Activated CD8-positive, alpha-beta memory T cell treated with anti-CD3 and anti-CD28 coated beads for 24 hours (primary cell): ENCODE results near the gene HOXD11.

Source experiments
- DNase-seq: peaks from one replicate; pipeline ENCODE4 v3.0.0-alpha.2; 2020

HOXD11 gene

DNA sequence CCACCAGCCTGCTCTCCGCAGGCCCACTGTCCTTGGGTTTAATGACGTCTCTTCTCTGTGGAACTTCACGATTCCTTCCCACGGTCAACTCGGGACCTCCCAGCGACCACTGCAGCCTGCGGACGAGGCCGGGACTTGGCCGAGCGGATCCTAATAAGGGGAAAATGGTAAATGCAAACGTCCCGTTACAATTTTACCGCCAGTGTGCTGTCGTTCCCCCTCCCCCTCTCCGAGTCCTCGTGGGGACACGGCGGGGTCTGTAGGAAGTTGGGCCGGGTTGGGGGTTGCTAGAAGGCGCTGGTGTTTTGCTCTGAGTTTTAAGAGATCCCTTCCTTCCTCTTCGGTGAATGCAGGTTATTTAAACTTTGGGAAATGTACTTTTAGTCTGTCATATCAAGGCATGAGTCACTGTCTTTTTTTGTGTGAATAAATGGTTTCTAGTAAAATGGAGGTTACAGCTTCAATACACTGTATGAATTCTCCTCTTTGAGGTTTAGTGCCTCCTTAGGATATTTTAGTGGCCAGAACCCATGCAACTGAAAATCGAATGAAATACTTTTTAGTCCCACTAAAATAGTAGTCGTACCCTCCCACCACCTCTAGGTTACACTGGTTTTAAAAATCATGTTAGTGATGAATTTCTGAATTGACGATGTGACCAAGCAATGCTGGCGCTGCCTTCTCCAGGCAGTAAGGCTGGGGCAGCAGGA is 2.3 kb downstream of the HOXD11 start:
- DNase-seq = no peak

DNA sequence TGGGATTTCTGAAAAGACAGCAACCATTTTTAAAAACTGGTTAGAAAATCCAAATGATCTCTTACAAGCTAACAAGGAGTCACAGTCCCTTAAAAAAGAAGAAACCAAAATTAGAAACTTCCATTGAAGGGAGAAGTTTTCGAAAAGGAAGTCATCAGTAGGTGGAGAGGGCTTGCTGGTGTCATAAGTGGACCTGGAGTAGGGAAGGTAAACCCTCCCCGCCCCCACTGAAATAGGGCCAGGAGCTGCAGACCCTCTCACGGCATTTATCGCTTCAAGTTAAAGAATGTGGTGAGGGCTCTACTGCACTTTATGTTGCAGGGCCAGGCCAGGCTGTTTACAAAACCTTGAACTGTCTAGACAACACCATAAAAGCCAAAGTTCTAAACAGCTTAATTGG is 2.9 kb downstream of the HOXD11 start:
- no peak for DNase-seq

DNA sequence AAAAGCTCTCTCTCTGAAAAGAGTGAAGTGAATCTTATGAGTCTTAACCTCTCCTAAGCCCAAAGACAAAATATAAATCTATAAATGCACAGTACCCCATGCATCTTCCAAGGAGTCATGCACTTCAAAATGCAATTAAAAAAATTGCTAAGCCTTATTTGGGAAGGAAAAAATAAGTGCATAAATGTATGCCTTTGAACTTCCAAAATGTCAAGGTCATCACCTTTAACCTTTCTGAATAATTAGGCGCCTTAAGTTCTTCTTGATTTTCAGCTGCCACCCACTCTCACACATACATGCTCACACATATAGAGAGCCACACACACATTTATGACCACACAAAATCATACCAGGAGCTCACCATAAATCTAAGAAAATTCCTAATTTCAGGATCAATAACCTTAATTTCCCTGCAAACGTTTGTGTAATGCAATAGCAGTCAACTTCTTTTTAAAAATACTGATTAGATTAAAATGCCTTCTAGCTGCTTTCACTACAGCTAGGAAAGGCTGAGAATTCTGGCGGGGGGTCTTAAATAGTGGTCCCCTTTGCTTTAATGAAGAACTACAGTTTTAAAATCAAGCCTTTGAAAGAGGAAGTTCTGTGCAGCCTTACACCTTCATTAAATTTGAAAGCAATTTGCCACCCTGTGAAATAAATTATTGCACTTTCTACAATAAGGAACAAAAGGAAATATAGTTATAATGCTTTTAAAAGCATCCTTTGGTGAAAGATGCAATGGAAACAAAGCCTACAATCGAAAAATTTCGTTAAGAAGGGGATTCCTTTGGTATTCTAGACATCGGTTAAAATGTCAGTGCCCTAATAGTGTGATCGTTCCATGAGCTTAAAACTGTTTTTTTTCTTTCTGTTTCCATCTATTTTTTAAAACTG is 3.6 kb downstream of the HOXD11 start:
- DNase-seq = no peak

DNA sequence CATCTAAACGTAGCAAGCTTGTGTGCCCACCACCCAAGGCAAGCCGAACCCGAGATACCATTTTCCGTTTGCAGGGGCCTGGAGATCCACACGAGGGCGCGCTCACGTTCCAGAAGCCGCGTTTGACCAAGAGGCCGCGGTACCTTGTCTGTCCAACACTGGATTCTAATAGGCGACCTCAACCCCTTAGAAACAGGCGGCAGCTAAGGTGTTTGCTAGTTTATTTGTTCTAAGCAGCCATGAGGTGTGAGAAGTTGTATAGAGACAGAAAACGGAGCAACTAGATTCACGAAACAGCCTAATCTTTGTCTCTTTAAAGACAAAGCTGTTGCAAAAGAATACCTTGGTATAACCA is 4.2 kb downstream of the HOXD11 start:
- DNase-seq = no peak

DNA sequence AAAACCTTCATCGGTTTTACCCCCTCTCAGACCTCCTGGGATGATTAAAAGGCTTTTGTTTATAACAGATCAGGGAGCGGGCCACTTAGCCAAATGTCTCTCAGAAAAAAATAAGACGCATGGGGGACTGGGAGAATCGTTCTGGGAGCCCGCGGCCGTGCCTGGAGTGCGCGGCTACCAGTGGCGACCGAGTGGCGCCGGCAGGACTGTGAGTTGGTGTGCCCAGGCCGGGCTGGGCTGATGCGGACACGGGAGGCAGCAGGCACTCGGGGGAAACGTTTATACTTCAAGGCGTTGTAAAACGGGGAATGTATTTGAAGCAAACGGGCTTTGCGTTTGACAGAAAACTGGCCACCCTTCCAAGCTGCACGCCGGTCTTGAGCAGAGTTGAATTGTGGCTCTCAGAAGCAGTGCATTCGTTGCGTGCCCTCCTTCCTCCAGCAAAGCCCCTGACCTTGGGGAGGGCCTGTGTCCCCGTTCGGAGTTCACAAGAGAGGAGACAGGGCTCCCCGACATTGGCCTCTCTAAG is 4.8 kb downstream of the HOXD11 start:
- DNase-seq = no peak

DNA sequence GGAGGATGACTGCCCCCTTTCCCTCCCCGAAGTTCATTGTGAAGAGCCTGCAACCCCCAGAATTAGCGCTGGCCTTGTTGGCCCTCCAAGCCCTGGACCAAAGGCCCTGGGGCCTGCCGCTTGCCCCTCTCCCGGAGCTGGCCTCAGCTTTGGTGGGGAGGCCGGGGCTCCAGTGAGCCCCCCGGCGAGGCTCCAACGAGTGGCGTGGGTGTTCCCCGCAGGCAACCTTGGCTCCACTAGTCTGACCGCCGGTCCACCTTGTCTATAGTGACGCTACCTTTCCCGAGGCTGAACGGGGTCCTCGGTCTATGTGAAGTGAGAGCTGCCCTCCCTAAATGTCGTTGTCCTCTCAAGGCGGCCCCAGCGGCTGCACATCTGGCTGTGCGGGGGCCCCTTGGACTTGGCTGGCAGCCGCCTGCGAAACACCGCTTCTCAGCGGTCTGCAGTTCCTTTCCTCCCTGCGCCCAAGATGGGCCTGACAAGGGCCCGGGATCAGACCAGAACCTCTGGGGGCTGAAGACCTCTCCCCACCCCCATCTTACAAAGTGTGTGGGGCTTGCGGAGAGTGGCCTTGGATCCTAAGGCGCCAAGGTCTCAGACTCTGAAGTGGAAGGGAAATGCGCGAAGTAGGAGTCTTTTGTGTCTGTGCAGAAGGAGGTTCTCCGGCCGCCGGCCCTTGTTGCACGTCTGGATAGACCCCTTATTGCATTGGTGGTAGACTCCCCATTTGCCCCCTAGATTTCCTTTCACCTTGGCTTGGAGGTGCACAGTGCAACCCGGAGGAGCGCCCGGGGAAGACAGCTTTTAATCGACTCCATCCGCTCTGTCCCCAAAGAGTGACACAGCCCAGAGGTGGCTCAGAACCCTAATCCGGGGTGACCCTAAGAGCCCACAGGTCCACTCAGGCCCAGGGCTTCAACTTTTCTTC is 5.6 kb downstream of the HOXD11 start:
- DNase-seq = no peak

DNA sequence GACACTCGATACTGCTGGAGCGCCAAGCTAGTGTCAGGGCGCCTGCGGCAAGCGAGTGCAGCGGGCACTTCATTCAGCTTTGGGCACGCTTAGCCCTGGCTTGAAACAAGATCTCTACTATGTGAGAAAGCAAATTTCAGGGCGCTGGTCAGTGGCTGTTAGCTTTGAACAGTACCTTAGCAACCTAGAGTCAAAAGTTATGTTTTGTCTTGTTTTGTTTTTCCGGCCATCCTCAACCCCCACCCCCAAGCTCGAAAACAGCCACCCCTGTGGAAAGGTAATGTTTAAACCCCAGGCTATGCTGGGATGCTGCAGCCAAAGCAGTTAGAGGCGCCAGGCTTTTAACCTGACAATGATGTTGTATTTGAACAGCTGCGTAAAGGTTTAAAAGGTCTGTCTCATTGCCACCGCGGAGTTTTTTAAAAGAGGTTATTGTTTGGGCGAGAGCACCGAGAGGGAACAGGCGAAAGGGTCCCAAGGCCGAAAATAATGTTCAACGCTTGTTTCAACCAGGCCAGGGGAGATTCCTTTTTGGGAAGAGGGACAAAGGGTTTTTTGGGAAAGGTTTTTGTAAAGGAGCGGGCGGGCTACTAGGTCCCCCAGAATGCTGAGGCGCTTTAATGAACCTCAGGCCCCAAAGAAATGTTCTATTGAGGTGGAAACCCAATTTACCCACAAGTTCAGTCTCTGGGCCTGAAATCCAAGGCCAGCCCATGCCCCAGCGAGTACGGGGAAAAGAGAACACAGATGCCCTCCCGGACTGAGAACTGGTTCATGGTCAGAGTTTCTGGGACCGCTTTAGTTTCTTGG is 7.2 kb downstream of the HOXD11 start:
- DNase-seq = no peak

DNA sequence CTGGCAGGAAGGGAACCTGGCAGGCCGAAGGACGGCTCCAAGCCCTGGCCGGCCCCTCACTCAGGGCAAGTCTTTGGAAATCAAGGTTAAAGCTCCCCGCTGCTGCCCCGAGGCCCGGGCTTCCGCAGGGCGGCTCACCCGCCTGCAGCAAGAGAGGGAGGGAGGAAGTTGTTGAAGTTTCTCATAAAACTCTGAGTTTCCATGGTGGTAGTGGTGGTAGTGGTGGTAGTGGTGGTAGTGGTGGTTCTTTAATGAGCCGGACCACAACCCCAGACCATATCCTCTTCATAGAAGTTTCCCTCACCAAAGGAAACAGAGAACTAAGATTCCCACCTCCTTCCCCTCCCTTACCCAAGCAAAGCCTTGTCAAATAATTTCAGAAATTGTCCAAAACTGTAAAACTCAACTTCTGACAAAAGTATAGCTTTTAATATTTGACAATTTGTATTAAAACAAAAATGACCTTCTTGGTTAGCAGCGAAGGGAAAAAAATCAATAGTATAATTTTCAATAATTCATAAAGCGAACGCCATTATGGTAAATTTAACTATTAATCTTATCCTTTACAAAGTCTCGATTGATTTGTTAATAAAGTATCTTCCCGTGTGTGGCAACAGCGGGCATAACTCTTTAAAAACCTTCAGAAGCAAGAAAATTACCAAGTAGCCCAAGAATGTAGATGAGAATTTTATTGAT is 8.0 kb downstream of the HOXD11 start:
- no peak for DNase-seq

DNA sequence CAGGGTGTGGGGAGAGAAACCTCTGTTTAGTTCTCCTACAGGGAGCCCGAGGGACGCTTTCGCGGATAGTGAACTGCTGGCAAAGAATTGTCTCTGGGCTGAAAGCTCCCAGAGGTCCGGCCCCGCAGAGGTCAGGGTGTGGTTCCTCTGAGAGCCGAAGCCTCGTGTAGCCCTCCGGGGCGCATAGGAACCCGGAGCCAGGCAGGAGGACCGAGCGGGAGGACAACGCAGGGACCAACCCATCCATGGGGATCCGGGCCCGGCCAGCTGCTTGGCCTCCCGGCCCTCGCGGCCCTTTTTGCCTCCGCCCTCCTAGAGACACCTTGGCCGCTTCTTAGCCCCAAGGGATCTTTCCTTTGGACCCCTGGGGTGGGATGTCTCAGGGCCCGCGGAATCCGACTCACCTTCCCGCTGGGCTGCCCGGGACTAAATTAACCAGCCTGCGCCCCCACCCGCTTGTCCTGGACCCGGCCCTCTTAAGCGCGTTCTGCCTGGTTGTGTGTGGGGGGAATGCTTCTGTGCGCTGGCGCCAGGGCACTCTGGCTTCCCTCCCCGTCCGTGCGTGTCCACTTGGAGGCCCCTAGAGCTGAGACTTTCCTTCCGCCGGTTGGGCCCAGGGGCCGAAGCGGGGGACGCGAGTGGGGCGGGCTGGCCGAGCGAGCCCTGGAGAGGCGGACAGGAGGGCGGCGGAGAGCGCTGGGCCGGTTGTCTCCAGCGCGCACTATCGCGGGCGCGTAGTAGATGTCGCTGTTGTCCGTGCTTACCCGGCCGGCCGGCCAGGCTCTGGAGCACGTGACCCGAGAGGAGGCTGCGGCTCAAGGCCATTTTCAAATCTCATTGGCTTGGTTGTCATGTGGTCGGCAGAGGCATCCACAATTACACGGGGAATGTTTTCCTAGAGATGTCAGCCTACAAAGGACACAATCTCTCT is 9.1 kb downstream of the HOXD11 start, which contains the start of gene HOXD10:
HOXD10 (plus strand) TSS at position 896 of the 931 bp plus-strand sequence. CDS start 56 bp downstream, outside the sequence.
- DNase-seq = no peak

DNA sequence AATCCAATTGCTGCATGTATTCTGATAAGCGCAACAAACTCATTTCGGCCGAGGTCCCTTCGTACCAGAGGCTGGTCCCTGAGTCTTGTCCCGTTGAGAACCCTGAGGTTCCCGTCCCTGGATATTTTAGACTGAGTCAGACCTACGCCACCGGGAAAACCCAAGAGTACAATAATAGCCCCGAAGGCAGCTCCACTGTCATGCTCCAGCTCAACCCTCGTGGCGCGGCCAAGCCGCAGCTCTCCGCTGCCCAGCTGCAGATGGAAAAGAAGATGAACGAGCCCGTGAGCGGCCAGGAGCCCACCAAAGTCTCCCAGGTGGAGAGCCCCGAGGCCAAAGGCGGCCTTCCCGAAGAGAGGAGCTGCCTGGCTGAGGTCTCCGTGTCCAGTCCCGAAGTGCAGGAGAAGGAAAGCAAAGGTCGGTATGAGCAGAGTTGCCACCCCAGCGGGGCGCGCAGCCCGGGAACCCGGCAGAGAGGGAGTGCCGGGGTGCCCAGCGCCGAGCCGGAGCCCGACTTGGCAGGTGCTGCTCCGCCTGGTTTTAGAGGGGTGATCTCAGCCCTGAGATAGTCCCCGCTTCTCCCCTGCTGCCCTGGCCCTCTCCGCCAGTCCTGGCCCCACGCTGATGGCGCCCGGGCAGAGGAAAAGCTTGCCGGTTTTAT is 10.2 kb downstream of the HOXD11 start:
- DNase-seq = peak; percentile 50

DNA sequence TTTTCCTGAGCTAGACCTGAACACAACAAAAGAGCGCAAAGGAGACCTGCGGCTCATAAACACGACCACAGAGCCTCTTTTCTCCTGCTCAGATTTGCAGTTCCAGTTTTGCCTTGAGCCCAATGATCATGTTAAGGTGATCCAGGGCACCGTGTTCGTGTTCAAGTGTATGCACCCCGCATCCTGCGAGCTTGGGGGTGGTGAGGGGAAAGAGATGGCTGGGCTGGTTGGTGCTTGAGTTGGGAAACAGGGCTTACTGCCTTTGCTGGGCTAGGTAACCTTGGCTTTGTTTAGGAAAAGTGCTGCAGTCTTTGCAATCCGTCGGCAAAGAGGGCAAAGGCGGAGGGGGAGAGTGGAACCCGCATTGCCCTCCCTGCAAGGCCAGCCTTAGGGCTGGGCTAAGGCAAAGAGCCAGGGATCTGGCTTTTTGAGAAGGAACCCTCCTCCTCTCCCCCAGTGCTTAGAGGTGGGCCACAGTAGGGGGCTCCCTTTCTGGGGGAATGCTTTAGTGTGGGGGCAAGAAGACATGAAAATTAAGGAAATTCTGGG is 10.8 kb downstream of the HOXD11 start:
- no peak for DNase-seq

DNA sequence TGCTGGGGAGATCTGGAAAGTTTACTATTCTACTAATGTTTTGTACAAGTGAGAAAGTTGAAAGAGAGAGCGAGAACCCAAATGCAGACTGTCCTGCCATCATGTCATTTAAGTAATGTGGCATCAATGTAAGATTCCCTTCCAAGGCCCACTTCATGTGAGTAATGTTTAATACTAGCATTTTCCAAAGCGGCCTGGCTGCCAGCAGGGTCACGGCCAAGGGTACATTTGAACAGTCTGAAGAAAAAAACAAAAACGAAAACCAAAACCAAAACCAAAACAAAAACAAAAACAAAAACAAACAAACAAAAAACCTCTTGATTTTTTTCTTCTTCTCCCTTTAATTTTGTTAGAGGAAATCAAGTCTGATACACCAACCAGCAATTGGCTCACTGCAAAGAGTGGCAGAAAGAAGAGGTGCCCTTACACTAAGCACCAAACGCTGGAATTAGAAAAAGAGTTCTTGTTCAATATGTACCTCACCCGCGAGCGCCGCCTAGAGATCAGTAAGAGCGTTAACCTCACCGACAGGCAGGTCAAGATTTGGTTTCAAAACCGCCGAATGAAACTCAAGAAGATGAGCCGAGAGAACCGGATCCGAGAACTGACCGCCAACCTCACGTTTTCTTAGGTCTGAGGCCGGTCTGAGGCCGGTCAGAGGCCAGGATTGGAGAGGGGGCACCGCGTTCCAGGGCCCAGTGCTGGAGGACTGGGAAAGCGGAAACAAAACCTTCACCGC is 11.7 kb downstream of the HOXD11 start:
- no peak for DNase-seq

DNA sequence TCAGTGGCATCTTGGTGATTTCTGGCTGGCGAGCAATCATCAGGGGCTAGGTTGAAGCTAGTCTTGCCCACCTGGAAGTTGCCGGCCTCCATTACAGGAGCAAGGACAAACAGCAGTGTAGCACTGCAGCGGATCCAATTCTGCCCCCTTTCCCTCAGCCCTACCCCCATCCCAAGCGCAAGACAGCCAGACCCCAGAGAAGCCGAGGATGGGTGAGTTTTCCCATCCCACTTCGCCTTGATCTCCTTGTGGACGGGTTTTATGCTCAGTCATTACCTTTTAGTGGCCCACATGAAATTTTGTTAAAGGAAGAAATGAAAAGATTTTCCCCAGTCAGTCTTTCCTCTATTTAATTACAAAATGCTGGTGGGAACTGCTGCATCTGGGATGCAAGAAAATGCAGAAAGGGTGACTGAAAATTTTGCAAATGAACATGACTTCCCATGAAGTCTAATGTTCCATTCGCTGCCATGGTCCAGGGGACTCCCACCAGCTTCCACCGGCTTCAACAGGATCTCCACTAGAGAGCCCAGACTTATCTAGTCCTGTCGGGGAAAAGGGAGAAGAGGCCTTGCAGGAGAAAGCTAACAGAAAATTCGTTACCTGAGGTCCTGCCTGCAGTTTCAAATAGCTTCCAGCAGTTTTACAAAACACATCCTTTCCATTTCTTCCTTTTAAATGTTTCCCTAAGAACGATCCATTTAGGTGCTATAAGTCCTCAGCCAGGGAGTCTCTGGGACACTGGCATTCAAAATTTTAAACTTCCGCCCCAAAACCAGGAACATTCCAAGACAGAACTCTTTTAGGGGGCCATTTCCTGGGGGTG is 13.5 kb downstream of the HOXD11 start:
- no peak for DNase-seq

DNA sequence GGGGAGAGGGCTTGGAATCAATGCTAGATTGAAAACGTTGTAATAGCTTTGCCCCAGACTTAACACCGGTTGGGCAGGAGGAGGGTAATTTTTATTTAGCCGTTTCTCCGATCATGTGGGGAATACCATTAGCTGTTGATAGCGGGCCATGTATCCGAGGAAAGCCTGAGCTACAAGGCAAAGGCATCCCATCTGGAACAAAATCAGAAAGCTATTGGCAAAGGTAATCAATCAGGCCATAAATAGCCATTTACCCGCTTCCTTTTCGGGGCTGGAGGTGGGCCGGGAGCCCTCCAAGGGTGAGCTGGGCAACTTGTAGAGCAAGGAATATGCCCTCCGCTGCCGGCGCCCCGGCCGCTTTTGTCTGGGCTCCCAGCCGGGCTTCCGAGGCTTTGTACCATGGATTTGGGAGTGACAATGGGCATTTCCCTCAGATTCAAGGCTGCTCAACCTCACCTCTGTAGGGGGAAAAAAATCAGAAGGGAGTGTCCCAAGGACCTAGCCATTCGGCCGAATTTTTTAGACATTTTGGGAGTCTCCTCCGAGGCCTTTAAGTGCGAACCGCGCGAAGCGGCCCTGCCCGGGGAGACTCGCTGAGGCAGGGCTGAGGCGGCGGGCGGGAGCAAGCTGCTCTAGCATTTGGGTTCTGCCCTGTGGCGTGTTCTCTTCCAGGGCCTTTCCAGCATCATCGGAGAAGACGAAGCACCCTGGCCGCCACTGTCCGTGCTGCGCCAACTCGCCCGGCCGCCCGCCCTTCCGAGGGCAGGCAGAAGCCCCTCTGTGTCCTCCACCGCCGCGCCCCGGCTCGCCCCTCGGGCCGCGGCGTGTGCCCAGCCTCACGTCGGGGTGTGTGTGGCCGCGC is 14.3 kb downstream of the HOXD11 start:
- DNase-seq = no peak

DNA sequence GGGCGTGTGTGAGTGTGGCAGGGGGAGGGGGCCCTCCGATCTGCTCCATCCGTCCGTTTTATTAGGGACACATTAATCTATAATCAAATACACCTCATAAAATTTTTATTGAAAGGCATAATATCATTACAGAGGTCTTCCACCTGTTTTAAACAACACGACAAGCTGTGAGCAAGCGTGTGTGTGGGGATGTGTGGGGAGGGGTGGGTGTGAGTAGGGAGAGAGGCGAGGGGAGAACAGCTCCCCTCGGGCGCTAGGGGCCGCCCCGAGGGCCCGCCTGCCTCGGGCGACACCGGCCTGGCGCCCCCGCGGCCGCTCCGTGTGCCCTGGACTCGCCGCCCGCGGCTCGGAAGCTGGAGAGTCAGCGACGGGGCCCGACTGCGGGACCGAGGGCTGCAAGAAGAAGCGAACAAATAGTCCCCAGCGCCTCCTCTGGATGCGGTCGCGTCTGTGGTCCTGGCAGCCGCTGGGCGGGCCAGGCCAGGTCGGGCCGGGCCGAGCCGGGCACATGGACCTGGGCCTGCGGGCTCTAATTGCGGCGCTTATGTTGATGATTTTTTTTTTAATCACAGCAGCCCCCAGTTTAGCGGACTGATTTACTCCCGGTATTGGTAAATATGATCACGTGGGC is 15.1 kb downstream of the HOXD11 start:
- DNase-seq = no peak
